Esophagus mucosa (tissue), 1 donor: Measurements from ENCODE around the gene RNU1-4. TPM values are rescaled to one million over a fixed set of nuclear protein-coding genes. Genes with fewer than 3 reads are reported as not detected.
"Not testable (repeated sequence)": the region's sequence is repeated elsewhere in the genome, so short reads cannot be mapped to it uniquely, and the experiment has no call there.

Source experiments
- ATAC-seq: fragments of 200-7000 bp; cut with Tn5 transposase; one replicate; pipeline ENCODE4 v1.9.1; 2020
- total RNA-seq: library from RNA; stranded (reverse); gene quantifications from one replicate; pipeline ENCODE4 v1.2.4, GENCODE V29; 2023
- donor health status: DM: yes; HTN: yes; CAD: no.

RNU1-4 gene
- 6,387 TPM for total RNA-seq

GRCh38 chr1:16740047-16740964, at the start of gene RNU1-4:
TSS of gene RNU1-4 (plus strand) at chr1:16740516.
- ATAC-seq, result peak; percentile 99

- not testable (repeated sequence) for ATAC-seq
These were observed 49.2 kb upstream of the RNU1-4 start for GRCh38 chr1:16690971-16691682.

- ATAC-seq, result not testable (repeated sequence)
These were observed 48.0 kb upstream of the RNU1-4 start for GRCh38 chr1:16692283-16692682.

- ATAC-seq, result peak; percentile 7
These were observed 47.4 kb upstream of the RNU1-4 start for GRCh38 chr1:16692717-16693448.

- ATAC-seq, result peak; percentile 22
These were observed 46.6 kb upstream of the RNU1-4 start for GRCh38 chr1:16693449-16694307.

GRCh38 chr1:16694308-16694702, 46.0 kb upstream of the RNU1-4 start:
- not testable (repeated sequence) for ATAC-seq

- ATAC-seq, result not testable (repeated sequence)
These were observed 43.7 kb upstream of the RNU1-4 start for GRCh38 chr1:16696507-16697150.

GRCh38 chr1:16697152-16697551, 43.2 kb upstream of the RNU1-4 start:
- ATAC-seq, result not testable (repeated sequence)

GRCh38 chr1:16699440-16699839, 40.9 kb upstream of the RNU1-4 start:
- not testable (repeated sequence) for ATAC-seq

GRCh38 chr1:16700138-16700895, 40.0 kb upstream of the RNU1-4 start:
- peak; percentile 3 for ATAC-seq

GRCh38 chr1:16701189-16701588, 39.1 kb upstream of the RNU1-4 start:
- not testable (repeated sequence) for ATAC-seq

GRCh38 chr1:16702280-16702679, 38.0 kb upstream of the RNU1-4 start:
- ATAC-seq, result not testable (repeated sequence)

GRCh38 chr1:16703141-16703540, 37.2 kb upstream of the RNU1-4 start:
- peak; percentile 61 for ATAC-seq

GRCh38 chr1:16703602-16704001, 36.7 kb upstream of the RNU1-4 start:
- not testable (repeated sequence) for ATAC-seq

GRCh38 chr1:16704076-16704475, 36.2 kb upstream of the RNU1-4 start:
- ATAC-seq, result not testable (repeated sequence)

- ATAC-seq, result not testable (repeated sequence)
These were observed 35.7 kb upstream of the RNU1-4 start for GRCh38 chr1:16704502-16705100.

- ATAC-seq, result not testable (repeated sequence)
These were observed 34.0 kb upstream of the RNU1-4 start for GRCh38 chr1:16706302-16706701.

- peak; percentile 56 for ATAC-seq
These were observed 32.9 kb upstream of the RNU1-4 start for GRCh38 chr1:16707130-16708093.

GRCh38 chr1:16708704-16709103, 31.6 kb upstream of the RNU1-4 start:
- not testable (repeated sequence) for ATAC-seq
